Right renal cortex interstitium (tissue), 3 donors: ENCODE results near the gene VAPA. TPM values are rescaled to one million over a fixed set of nuclear protein-coding genes. Genes with fewer than 3 reads are reported as not detected.
"Not testable (repeated sequence)": the region's sequence is repeated elsewhere in the genome, so short reads cannot be mapped to it uniquely, and the experiment has no call there.

Source experiments
- DNase-seq, 3 donors: peaks; one replicate each; pipeline ENCODE4 v3.0.0-alpha.2; 2013; ENCODE audit warnings: low read depth in 3 of 3, low spot score in 2 of 3
- polyA plus RNA-seq, 3 donors: library from polyadenylated mRNA; unstranded; fragments of 120-200 nt; gene quantifications; one replicate each; pipeline ENCODE4 v1.2.1, GENCODE V29; 2013; ENCODE audit not compliant: insufficient read length in 3 of 3

Gene VAPA
- polyA plus RNA-seq, 3 donors = 277 to 287 (median 278) TPM

DNA sequence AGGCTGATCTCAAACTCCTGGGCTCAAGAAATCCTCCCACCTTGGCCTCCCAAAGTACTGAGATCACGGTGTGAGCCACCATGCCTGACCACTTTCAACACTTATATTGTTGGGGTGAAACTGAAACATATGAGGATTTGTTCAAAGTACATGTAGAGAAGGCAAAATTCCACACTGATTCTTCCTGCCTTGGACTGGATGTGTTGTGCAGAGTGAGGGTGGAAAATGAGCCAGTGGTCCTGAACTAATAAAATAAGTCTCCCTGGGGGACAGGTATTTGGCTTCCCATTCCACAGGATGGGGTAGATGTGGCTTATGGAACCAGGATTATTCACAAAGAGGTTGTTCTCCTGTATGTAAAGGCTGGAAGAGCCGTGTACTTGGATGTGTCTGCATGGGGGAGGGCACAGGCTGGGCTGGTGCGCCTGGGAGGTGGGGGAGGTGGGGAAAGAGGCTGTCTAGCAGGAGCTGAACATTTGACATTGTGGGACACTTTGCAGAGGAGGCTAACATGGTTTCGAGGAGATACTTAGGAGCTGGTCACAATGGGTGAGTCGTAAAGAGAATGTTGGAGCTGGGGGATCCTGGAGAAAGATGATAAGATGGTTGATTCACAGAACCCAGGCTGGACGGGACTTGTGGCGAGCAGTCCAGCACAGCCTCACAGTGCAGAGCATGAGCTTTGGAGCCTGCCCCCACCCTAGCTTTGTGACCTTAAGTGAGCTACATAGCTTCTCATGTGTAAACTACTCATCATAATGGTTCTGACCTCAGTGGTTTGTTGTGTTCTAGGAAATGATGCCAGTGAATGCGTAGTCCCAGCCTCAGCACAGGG, 28.4 kb upstream of the VAPA start, which contains the start of gene TXNDC2:
TXNDC2 (plus strand) TSS at position 804 of the 835 bp plus-strand sequence. CDS start 708 bp downstream, outside the sequence.
- DNase-seq = no peak

DNA sequence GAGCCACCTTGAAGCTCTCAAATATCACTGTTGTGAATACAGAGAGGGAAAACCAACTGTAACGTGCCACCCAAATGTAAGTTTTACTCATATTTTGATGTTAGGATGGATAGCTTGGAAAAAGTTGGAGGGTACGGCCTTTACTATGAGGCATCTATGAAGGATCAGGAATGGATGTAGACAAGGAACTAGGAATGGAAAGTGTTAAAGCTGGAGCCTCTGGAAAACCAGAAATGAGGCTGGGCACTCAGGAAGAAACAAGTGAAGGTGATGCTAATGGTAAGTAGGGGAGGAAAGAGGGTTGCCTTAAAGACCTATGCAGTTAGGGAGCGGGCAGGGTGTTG, 27.8 kb upstream of the VAPA start:
- no peak for DNase-seq

DNA sequence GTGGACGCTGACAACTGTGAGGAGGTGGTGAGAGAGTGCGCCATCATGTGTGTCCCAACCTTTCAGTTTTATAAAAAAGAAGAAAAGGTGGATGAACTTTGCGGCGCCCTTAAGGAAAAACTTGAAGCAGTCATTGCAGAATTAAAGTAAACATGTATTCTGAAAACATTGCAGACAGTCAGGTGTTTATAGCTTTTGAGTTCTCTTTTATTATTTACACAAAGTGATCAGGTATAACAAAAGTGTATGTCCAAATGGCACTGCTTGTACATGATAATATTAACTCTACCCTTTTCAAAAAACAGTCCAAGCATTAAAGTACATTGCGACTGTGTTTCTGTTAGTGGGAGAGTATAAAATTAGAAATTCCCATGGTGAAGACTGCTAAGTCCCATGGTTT, 25.8 kb upstream of the VAPA start:
- no peak for DNase-seq

DNA sequence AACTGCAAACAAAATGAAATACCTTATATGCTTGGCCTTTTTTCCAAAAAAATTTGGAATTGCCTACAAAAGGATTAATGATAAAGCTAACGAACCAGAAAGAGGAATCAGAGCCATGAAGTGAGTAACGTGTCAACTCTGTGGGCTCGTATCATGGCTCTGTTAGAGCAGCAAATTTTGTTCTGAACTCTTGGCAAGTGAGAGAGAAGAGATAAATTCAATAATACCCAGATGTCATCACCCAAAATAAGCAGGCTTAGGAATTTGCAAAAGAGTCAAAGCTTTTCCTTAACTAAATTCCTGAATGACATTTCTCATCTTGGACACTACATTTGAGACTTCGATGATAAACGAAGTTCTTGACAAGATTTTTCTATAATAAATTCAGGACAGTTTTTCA, 23.6 kb upstream of the VAPA start:
- no peak for DNase-seq

DNA sequence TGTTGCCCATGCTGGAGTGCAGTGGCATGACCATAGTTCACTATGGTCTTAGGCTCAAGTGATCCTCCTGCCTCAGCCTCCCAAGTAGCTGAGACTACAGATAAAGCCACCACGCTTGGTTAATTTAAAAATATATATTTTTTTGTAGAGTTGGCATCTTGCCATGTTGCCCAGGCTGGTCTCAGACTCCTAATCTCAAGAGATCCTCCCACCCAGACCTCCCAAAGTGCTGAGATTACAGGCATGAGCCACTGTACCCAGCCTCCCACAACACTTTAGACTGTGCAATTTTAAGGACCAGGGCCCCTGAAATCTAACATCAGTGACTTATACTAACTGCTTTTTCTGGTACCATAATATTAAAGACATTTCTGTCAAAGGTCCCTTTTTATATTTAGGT, 22.9 kb upstream of the VAPA start:
- DNase-seq = no peak

DNA sequence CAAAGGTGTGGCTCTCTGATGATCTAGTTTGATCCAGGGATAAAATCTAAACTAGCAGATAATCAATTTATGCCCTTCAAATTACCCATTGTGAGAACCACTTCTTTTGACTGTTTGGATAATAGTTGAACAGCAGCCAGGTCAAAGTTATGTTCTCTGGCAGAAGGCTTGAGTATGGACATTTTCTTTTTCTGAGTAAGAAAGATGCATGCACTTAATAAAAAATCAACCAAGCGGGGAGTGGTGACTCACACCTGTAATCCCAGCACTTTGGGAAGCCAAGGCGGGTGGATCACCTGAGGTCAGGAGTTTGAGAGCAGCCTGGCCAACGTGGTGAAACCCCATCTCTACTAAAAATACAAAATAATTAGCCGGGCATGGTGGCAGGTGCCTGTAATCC, 22.3 kb upstream of the VAPA start:
- DNase-seq = not testable (repeated sequence)

DNA sequence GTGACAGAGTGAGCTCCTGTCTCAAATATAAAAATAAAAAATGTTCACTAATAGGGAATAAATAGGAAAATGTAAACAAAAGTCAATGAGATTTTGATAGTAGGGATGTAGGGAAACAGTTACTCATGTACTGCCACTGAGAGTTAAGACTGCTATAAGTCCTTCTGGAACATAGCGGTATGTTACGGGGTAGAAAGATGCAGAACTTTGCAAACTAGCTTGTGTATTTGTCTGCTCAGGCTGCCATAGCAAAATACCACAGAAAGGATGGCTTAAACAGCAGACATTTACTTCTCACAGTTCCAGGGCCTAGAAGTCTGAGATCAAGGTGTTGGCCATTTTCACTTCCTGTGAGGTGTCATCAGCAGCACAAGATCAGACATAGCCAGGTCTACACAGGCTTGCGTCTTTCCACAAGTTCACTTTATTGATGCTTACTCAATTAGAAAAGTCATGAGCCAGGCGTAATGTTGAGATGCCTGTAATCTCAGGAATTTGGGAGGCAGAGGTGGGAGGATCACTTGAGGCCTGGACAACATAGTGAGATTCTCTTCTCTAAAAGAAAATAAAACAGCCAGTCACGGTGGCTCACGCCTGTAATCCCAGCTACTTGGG, 19.3 kb upstream of the VAPA start:
- DNase-seq = no peak

DNA sequence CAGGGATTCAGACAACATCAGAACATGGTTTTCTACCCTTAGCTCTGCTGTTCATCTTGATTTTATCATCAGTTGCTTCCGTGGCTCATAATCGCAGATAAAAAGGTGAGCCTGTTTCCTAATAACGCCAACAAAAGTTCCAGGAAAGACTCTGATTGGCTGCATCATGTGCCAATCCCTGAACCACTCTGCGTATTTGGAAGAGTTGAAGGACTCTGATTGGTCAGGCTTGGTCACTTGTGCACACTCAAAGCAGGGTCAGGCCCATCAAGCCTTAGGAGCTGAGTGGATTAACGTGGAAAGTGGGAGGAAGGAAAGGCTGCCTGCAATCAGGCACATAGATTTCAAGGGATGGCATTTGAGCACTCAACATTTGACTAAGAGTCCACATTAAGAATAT, 16.7 kb upstream of the VAPA start:
- no peak for DNase-seq

DNA sequence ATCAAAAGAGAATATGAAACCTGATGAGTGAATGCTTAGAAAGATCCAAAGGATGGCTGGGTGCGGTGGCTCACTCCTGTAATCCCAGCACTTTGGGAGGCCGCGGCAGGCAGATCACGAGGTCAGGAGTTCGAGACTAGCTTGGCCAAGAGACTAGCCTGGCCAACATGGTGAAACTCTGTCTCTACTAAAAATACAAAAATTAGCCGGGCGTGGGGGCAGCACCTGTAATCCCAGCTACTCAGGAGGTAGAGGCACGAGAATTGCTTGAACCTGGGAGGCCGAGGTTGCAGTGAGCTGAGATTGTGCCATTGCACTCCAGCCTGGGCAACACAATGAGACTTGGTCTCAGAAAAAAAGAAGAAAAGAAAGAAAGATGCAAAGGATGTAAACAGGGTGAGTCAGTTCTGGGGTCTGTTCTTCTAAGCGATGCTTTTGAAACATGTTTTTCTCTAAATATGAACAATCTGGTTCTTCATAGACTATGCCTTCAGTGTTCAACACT, 16.0 kb upstream of the VAPA start:
- not testable (repeated sequence) for DNase-seq

DNA sequence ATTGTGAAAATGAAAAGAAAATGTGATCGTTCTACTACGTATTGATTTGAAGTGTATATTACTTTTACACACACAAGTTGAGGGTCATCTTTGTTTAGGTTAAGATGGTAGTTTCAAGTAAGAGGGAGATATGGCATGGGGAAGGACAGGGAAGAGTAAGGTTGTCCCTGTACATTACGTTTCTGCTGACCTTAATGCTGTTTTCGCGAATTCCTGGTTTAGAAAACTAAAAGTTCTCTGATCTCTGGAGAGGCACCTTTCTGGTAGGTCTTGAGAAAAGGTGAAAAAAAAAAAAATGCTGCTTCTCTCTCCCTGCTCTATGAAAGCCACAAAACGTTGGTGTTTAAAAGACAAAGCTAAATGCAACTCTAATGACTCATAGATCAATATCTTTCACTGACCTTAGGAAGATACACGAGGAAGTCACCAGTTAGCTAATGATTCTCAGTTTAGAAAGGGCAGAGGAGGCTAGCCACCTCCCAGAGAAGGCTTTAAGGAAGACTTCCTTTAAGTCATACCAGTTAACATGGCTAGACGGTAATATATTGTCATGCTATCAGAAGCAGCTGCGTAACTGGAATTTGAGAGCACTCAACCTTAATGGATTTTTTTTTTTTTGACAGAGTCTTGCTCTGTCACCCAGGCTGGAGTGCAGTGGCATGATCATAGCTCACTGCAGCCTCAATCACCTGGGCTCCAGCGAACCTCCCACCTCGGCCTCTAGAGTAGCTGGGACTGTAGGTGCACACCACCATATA, 14.8 kb upstream of the VAPA start:
- no peak for DNase-seq

DNA sequence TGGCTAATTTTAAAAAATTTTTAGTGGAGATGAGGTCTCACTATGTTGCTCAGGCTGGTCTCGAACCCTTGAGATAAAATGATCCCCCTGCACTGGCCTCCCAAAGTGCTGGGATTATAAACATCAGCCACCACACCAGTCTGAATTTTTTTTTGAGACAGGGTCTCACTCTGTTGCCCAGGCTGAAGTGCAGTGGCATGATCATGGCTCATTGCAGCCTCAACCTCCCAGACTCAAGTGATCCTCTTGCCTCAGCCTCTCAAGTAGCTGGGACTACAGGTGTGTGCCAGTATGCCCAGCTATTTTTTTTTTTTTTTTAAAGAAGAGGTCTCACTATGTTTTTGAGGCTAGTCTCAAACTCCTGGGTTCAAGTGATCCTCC, 14.3 kb upstream of the VAPA start:
- DNase-seq = not testable (repeated sequence)

DNA sequence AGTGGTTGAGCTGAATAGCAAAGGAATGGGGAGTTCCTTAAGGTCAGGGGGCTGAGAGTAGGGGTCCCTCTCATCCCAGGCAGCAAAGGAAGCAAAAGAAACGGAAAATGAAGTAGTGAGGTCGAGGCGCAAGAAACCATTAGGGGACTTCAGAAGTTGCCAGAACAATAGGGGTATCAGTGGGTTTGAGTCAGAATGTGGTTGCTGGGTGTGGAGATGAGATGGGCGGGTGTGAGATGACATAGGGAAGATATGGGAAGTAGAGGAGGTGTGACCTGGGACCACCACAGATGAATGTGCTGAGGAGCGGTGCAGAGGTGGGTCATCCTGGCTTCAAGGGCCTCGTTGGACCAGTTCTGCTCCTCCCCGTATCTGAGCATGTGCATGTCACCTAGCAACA, 13.1 kb upstream of the VAPA start:
- no peak for DNase-seq

DNA sequence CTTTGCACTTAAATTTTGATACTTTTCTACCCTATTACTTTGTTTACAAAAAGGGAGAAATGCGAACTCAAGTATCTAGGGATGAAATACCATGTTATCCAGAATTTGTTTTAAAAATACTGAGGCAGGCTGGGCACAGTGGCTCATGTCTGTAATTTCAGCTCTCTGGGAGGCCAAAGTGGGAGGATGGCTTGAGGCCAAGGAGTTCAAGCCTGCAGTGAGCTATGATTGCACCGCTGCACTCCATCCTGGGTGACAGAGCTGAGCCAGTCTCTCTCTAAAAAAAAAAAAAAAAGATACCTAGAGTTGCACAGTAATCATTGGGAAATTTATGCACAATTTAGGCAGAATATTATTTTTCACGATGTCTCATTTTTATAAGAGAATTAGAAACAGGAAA, 12.4 kb upstream of the VAPA start:
- no peak for DNase-seq

DNA sequence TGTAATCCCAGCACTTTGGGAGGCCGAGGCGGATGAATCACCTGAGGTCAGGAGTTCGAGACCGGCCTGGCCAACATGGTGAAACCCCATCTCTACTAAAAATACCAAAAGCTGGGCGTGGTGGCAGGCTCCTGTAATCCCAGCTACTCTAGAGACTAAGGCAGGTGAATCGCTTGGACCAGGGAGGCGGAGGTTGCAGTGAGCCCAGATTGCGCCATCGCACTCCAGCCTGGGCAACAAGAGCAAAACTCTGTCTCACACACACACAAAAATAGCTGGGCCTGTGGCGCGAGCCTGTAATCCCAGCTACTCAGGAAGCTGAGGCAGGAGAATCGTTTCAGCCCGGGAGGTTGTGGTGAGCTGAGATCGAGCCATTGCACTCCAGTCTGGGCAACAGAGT, 11.6 kb upstream of the VAPA start:
- DNase-seq = not testable (repeated sequence)

DNA sequence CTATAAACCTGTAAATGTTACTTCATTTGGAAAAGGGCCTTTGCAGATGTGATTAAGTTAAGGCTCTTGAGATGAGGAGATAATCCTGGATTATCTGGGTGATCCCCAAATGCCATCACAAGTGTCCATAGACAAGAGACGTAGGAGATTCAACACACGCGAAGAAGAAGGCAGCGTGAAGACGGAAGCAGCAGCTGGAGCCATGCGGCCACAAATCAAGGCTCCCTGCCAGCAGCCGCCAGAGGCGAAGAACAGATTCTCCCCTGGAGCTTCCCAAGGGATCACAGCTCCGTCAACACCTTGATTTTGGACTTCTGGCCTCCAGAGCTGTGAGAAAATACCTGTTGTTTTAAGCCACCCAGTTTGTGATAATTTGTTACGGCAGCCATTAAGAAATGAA, 11.0 kb upstream of the VAPA start:
- no peak for DNase-seq

DNA sequence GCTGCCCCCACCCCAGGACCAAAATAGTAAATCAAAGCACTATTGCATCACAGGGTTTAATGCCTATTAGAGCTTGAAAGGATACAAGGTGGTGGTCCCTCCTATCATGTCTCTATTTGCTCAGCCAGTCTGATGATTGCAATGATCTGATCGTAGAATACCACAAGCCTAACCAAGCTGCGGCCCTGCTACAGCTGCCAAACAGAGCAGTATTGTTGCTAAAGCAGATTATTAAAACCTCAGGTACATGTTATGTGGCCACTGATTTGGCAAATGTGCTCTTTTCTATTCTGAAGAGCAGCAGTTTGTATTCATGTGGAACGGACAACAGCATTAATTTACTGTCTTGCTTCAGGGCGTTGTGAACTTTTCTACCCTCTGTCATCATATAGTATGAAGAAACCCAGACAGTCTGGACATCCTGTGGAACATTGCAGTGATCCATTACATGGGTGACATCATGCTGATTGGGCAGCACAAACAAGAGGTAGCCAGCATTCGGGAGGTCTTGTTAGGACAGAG, 8.4 kb upstream of the VAPA start:
- no peak for DNase-seq

DNA sequence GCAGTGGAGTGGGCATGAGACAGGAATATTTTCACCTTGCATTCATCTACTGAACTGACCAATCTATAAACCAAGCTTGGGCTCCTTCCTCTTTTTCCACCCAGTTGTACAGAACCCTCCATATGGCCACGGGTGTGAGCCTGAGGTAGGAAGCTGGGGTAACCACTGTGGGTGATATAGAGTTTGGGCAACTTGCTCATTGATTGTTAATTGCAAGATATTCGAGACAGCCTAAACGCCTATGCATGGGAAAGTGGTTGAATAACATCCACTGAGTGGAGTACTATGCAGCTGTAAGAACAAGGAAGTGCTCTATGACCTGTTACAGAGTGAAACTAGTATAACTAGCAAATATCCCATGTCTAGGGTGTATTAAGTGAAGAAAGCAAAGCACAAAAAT, 7.3 kb upstream of the VAPA start:
- DNase-seq = no peak

DNA sequence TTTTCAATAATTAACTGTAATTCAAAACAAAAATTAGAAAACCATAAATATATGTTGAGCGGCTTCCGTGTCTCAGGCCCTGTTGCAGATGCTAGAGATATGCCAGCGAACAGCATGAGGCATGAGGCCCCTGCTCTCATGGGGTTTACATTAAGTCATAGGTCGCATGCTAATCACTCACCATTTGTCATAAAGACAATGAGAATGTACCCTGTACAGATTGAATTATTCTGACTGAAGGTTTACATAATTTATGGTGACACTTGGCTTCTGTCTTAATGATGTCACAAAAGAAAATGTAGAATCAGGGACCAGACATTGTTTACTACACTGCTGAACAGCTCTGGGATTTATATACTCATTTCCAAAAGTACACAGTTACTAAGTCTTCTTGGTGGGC, 5.9 kb upstream of the VAPA start:
- DNase-seq = no peak

DNA sequence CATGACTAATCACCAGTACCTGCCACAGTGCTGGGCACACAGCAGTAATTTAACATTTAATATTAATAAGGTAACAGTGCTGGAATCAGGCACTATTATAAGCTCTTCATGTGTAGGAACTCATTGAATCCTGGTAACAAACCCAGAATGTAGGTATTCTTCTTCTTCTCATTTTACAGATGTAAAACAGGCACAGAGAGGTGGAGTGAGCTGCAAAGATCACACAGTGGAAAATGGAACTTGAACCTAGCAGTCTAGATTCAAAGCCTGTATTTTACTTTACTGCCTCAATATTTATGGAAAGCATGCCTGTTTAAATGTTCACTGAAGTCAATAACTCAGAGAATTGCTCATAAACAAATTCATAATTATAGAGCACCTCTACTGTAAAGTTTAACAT, 3.7 kb upstream of the VAPA start:
- DNase-seq = no peak

DNA sequence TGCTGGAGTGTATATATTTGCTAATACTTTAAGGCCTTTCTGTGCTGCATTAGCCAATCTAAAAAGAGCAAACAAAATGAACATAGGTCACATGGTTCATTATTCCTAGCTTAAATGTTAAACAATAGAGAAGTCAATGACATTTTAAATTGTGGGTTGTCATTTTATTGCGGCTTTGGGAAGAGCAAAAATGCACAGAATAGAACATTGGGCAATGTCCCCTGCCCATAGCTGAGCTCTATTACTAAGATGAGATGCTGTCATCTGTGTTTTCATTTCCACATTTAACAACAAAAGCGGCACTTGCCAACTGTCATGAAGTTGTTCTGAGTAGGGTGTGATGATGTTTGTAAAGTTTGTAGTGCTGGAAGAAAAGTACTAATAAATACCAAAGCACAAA, 3.2 kb upstream of the VAPA start:
- no peak for DNase-seq

DNA sequence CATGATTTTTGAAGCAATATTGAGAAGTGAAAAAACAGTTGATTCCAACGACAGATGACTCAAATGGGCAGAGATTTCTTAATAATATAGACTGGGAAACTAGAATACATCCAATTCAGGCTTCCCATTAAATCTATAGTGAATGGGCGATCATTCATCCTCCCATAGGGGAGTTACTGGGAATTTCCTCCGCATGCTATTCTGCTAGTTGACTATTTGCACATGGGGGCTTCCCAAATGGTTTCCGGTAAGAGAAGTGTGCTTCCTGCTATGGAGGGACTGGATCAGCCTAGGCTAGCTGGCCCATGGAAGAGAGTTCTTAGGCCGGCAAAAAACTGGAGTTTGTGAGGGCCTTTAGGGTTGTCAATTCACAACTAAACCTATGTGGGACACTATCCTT, 2.6 kb upstream of the VAPA start:
- no peak for DNase-seq
